Measurements from ENCODE around the gene MED7. TPM values are rescaled to one million over a fixed set of nuclear protein-coding genes. Genes with fewer than 3 reads are reported as not detected.

MED7 gene
- total and polyA plus RNA-seq, 11 donors, result 6.9 to 11.0 (median 9.6) TPM

DNA sequence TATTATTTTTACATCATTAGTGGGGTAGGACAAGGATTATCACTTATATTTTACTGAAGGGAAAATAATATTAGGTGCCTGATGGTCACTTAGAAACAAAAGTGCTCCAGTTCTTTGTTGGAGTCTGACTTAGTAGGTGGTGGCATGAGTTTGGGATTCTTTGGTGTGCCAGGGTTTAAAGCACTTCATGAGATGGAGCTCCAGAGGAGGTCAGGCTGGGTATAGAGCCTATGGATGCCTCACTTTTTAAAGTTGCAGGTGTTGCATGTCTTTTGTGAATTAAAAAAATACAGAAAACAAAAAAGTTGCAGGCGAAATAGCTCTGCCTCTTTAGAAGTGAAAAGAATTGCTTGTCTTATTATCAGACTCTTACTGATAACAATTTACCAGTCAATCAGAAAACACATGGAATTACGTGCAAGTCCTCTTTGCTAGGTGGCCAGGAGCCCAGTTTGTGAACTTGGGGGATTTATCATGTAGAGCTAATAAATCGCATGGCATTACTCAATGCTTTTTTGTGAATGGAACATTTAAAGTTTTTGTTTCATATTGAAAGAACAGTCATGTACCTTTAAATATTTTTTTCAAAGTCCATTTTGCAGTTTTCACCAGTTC is 39.6 kb upstream of the MED7 start:
- ATAC-seq, result no peak
- Histone ChIP-seq H3K9me3 (peaks cover 0 to 4% (median 0%) of the 10 kb centered on the region in 12 donors), H3K4me3 (peak overlapping the region in 2 of 12 donors; percentile 27 to 56), H3K4me1 (no peaks in the 10 kb centered on the region), H3K27ac (peak overlapping the region in 1 of 12 donors; percentile 84), H3K27me3 (peaks cover 0 to 17% (median 0%) of the 10 kb centered on the region in 9 donors), H3K36me3 (no peaks in the 10 kb centered on the region)
- WGBS, 4 donors, result 65 to 70% (median 66%) methylated on average over 3 of the region's 3 CpGs
- TF ChIP-seq POLR2A (IDR thresholded peaks at IDR 0.05), result no peak
- TF ChIP-seq, protein P1, sequence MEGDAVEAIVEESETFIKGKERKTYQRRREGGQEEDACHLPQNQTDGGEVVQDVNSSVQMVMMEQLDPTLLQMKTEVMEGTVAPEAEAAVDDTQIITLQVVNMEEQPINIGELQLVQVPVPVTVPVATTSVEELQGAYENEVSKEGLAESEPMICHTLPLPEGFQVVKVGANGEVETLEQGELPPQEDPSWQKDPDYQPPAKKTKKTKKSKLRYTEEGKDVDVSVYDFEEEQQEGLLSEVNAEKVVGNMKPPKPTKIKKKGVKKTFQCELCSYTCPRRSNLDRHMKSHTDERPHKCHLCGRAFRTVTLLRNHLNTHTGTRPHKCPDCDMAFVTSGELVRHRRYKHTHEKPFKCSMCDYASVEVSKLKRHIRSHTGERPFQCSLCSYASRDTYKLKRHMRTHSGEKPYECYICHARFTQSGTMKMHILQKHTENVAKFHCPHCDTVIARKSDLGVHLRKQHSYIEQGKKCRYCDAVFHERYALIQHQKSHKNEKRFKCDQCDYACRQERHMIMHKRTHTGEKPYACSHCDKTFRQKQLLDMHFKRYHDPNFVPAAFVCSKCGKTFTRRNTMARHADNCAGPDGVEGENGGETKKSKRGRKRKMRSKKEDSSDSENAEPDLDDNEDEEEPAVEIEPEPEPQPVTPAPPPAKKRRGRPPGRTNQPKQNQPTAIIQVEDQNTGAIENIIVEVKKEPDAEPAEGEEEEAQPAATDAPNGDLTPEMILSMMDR (IDR thresholded peaks at IDR 0.05), result no peak
- intact Hi-C loops (cut with DNase I), result no loop called here
- no peak for DNase-seq

DNA sequence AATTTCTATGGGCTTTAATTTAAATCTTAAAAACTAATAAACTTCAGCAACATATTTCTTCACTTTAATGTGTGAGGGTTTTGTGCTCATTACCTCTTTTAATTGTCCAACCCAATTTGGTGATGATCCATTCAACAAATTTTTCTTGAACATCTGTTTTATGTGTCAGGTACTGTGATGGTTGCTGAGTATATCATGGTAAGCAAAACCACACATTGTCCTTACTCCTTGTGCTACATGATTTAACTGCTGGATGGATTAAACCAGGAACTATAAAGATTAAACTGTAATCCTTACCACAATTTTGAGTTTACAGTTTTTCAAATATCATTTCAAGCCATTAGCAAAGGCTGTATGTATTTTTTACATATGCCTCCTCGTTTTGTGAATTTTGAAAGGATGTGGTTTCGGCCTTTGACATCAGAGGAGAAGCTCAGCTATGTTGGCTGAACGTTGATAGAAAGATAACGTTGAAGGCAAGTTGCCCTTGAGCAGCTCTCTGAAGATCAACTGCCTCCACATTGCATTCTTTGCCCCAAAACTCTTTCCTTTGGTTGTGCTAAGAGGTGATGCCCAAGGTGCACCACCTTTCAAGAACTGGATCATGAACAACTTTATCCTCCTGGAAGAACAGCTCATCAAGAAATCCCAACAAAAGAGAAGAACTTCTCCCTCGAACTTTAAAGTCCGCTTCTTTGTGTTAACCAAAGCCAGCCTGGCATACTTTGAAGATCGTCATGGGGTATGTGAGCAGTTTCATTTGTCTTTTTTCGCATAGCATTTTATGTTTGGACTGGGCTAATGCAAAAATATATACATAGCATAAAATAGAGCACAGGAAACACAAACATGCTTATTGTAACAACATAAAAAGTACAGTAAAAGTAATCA is 38.0 kb upstream of the MED7 start, which contains the start of gene ITK:
Gene ITK (plus strand): TSS at position 467 of the 891 bp plus-strand sequence. CDS start 138 bp downstream, at position 605.
- TF ChIP-seq, protein P1 (IDR thresholded peaks at IDR 0.05), result no peak
- TF ChIP-seq POLR2A (IDR thresholded peaks at IDR 0.05), result no peak
- 72 to 78% (median 76%) methylated on average over 8 of the region's 8 CpGs for WGBS, 4 donors
- H3K27ac ChIP-seq, result peak within 1 kb of the TSS in 1 of 12 donors; percentile 84
- no peaks in the 10 kb centered on the region for H3K4me1 ChIP-seq
- H3K4me3 ChIP-seq, result peak within 1 kb of the TSS in 3 of 12 donors; percentile 0 to 56 (median 30)
- ATAC-seq (no peak), DNase-seq (no peak)
- H3K27me3 ChIP-seq, result peaks cover 0 to 17% (median 0%) of the 10 kb centered on the region in 9 donors
- peaks cover 0 to 4% (median 0%) of the 10 kb centered on the region in 12 donors for H3K9me3 ChIP-seq
- H3K36me3 ChIP-seq, result no peaks in the 10 kb centered on the region
- intact Hi-C loops (cut with DNase I), result no loop called here

DNA sequence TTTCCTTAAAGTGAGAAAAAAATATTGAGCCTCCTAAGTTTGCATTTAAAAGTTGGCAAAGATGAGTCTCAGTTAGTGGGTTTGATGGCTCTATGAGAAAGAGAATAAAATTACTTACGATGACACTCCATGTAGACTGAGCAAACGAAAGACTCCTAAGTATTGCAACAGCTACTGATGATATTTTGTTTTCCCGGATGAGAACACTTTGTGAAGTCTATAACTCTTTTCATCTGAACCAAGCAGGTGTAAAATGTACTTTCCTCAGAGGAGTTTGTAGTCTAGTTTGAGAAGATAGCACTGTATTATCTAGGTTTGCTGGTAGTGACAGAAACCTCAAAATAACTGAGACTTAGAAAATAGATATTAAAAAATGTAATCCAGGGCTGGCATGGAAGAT is 36.3 kb upstream of the MED7 start:
- WGBS, 4 donors, result 65 to 88% (median 88%) methylated on average over 3 of the region's 3 CpGs
- no peak for DNase-seq
- H3K9me3 ChIP-seq, result peaks cover 0 to 2% (median 0%) of the 10 kb centered on the region in 12 donors
- H3K4me3 ChIP-seq, result no peak overlapping the region
- no peaks in the 10 kb centered on the region for H3K36me3 ChIP-seq
- peaks cover 0 to 13% (median 0%) of the 10 kb centered on the region in 9 donors for H3K27me3 ChIP-seq
- H3K27ac ChIP-seq, result peak overlapping the region in 1 of 12 donors; percentile 84
- no peaks in the 10 kb centered on the region for H3K4me1 ChIP-seq
- intact Hi-C loops (cut with DNase I), result no loop called here
- no peak for ATAC-seq
- no peak for TF ChIP-seq POLR2A (IDR thresholded peaks at IDR 0.05)
- TF ChIP-seq, protein P1 (IDR thresholded peaks at IDR 0.05), result no peak

DNA sequence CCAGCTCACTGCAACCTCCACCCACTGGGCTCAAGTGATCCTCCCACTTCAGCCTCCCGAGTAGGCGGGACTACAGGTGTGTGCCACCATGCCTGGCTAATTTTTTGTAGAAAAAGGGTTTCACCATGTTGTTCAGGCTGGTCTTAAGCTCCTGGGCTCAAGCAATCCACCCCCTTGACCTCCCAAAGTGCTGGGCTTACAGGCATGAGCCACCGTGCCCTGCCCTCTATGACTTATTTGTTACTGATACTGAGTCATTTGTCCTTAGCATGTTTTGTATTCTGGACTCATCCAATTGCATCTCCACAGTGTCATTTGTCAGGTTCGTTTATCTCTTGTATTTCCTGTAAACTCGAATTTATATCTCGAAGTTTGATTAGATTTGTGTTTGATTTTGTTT is 35.3 kb upstream of the MED7 start:
- intact Hi-C loops (cut with DNase I), result no loop called here
- Histone ChIP-seq H3K27ac (peak overlapping the region in 1 of 12 donors; percentile 84), H3K36me3 (no peaks in the 10 kb centered on the region), H3K27me3 (peaks cover 0 to 11% (median 0%) of the 10 kb centered on the region in 9 donors), H3K4me1 (no peaks in the 10 kb centered on the region), H3K9me3 (no peaks in the 10 kb centered on the region), H3K4me3 (no peak overlapping the region)
- WGBS, 4 donors, result 57 to 66% (median 61%) methylated on average over 6 of the region's 6 CpGs
- no peak for TF ChIP-seq POLR2A (IDR thresholded peaks at IDR 0.05)
- TF ChIP-seq, protein P1 (IDR thresholded peaks at IDR 0.05), result no peak
- no peak for DNase-seq
- ATAC-seq, result no peak

Data from heart left ventricle (tissue), 16 donors.